ENCODE data around the gene RASL10A. TPM values are rescaled to one million over a fixed set of nuclear protein-coding genes. Genes with fewer than 3 reads are reported as not detected.

RASL10A gene
- total and polyA plus RNA-seq, 2 experiments from 2014 or later = 0.20 TPM; not detected in 1

DNA sequence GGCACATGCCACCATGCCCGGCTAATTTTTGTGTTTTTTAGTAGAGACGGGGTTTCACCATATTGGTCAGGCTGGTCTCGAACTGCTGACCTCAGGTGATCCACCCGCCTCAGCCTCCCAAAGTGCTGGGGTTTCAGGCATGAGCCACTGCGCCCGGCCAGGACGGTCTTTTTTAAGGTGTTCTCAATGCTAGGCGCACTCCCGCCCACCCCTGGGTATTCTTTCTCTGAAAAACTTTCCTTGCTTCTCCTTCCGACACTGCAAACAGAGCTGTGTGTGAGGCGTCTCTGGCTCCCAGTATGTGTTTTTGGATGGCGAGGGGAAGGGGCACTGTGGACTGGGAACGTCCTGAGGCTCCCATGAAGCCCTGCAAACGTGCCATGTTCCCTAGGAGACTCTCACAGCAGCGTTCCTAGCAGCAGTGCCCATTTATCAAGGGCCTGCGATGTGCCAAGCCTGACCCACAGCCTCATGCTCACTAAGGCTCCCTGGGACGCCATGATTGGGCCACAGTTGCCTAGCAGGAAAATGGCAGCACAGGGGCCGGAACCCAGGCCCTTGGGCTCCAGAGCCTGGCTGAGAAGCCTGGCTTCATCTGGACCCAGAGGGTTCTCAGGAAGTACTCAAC, 2.4 kb upstream of the RASL10A start:
- no peak overlapping the region for H3K4me3 ChIP-seq
- TF ChIP-seq EZH2phosphoT487 (IDR thresholded peaks at IDR 0.05; ENCODE audit: insufficient read depth, low read depth) = no peak
- TF ChIP-seq EZH2 (IDR thresholded peaks at IDR 0.05; ENCODE audit: insufficient read depth, poor library complexity, severe bottlenecking) = no peak
- no peak for DNase-seq
- no peaks in the 10 kb centered on the region for H3K4me1 ChIP-seq (ENCODE audit: insufficient read depth)
- no peak overlapping the region for H2AFZ ChIP-seq
- no peaks in the 10 kb centered on the region for H3K36me3 ChIP-seq (ENCODE audit: low read depth)
- WGBS, 2 experiments (ENCODE audit: low coverage in 1 of 2, low lambda C conversion rate in 2 of 2, missing lambda C conversion rate in 2 of 2) = 88 to 92% methylated on average over 17 to 18 of the region's 18 CpGs
- peaks cover 26% of the 10 kb centered on the region for H3K27me3 ChIP-seq (replicated peaks; ENCODE audit: insufficient read depth)
- no peaks in the 10 kb centered on the region; the same call in 1 of the 2 replicates for H3F3A ChIP-seq (ENCODE audit: insufficient read depth)
- no peaks in the 10 kb centered on the region for H3K9me3 ChIP-seq (ENCODE audit: low read depth)
- no peak overlapping the region for H3K9ac ChIP-seq
- in situ Hi-C loops (cut with MboI) = no loop called here
- H4K20me1 ChIP-seq (ENCODE audit: insufficient read depth) = no peaks in the 10 kb centered on the region
- H3K79me2 ChIP-seq (ENCODE audit: insufficient read depth) = no peaks in the 10 kb centered on the region
- H3K4me2 ChIP-seq (ENCODE audit: unreplicated experiment) = no peak overlapping the region
- H3K27ac ChIP-seq = no peak overlapping the region
- H3K9me2 ChIP-seq (ENCODE audit: insufficient read depth) = no peaks in the 10 kb centered on the region

DNA sequence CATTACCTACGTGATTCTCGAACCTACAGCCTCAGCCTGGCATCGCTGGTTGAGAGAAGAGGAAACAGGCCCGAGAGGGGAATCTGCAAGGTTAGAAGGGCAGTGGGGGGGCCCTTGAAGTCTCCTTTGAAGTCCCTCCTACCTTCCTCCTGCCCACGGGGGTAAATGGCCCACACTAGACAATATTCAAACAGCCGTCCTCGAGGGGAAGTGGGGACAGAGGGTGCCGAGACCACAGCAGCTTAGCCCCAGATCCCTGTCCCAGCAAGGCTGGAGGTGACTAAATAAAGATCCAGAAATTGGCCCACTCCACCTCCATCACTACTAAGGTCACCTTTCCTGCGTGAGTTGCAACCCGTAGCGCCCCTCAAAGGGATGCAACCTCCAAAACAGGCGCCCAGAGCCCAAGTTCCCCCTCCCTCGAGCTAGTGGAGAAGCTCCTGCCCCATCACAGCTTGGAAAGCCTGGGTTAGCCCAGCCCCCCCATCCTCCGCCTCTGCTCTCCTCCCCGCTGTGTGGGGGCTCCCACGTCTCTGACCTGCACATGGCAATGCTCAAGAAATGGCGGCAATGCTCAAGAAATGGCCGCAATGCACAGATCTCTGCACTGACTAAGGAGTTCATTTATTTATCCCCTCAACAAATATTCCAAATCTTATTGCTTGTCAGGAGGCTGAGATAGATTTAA, 788 bp upstream of the RASL10A start:
- Histone ChIP-seq H3K27ac (no peak overlapping the region), H3K9me3 (ENCODE audit: low read depth) (no peaks in the 10 kb centered on the region), H3K36me3 (ENCODE audit: low read depth) (no peaks in the 10 kb centered on the region), H3K79me2 (ENCODE audit: insufficient read depth) (no peaks in the 10 kb centered on the region), H3F3A (ENCODE audit: insufficient read depth) (no peaks in the 10 kb centered on the region; the same call in 1 of the 2 replicates), H3K4me3 (no peak overlapping the region), H2AFZ (no peak overlapping the region), H3K27me3 (replicated peaks; ENCODE audit: insufficient read depth) (peaks cover 26% of the 10 kb centered on the region), H3K9ac (no peak overlapping the region), H3K4me2 (ENCODE audit: unreplicated experiment) (no peak overlapping the region), H3K9me2 (ENCODE audit: insufficient read depth) (no peaks in the 10 kb centered on the region), H3K4me1 (ENCODE audit: insufficient read depth) (peaks cover 5% of the 10 kb centered on the region; the same call in 1 of the 2 replicates), H4K20me1 (ENCODE audit: insufficient read depth) (no peaks in the 10 kb centered on the region)
- TF ChIP-seq EZH2 (IDR thresholded peaks at IDR 0.05; ENCODE audit: insufficient read depth, poor library complexity, severe bottlenecking) (no peak), EZH2phosphoT487 (IDR thresholded peaks at IDR 0.05; ENCODE audit: insufficient read depth, low read depth) (no peak)
- in situ Hi-C loops (cut with MboI) = no loop called here
- 62 to 66% methylated on average over 16 to 18 of the region's 18 CpGs for WGBS, 2 experiments (ENCODE audit: low coverage in 1 of 2, low lambda C conversion rate in 2 of 2, missing lambda C conversion rate in 2 of 2)
- no peak for DNase-seq

DNA sequence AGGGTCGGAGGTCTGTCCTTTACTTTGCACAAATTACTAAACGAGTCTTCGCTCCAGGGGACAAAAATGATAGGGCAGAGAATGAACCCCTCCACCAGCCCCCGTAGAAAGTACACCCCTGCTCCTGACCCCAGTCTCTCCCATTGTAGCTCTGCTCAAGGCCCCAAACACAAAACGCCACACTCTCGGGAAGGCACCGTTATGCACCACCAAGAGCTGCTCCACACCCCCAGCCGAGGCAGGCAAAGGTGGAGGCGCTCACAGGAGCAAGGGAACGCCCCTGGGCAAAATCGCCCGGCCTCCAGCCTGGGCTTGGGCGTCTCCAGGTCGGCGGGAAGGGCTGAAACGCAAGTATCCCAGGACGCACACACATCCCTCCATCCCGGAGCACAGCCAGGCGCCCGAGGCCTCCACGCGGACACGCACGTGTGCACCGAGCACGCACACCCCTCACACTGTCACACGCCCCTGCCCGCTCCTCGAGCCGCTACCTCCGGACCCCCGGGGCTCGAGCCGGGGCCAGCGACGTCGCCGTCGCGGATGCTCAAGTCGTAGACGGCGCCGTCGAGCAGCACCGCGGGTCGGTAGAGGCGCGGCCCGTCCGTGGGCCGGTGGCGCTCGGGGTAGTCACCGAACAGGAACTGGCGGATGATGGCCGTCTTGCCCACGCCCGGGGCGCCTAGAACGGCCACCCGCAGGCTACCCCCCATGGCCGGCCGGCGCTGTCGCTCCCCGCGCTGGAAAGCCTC, 786 bp downstream of the RASL10A start:
- no peaks in the 10 kb centered on the region for H3K36me3 ChIP-seq (ENCODE audit: low read depth)
- H3K79me2 ChIP-seq (ENCODE audit: insufficient read depth) = 0 out of 2 replicates have a peak, but pooled peaks cover 2% of the 10 kb centered on the region
- peaks cover 10% of the 10 kb centered on the region for H3K4me1 ChIP-seq (ENCODE audit: insufficient read depth)
- H3F3A ChIP-seq (ENCODE audit: insufficient read depth) = no peaks in the 10 kb centered on the region; the same call in 1 of the 2 replicates
- H3K27ac ChIP-seq = no peak overlapping the region
- H3K9me2 ChIP-seq (ENCODE audit: insufficient read depth) = no peaks in the 10 kb centered on the region
- H2AFZ ChIP-seq = no peak overlapping the region; the same call in 1 of the 2 replicates
- in situ Hi-C loops (cut with MboI) = no loop called here
- H4K20me1 ChIP-seq (ENCODE audit: insufficient read depth) = no peaks in the 10 kb centered on the region
- DNase-seq = peak; percentile 36
- TF ChIP-seq EZH2 (IDR thresholded peaks at IDR 0.05; ENCODE audit: insufficient read depth, poor library complexity, severe bottlenecking) = no peak
- TF ChIP-seq EZH2phosphoT487 (IDR thresholded peaks at IDR 0.05; ENCODE audit: insufficient read depth, low read depth) = 0 out of 2 replicates have a peak, but pooled peaks have one; percentile 60
- H3K27me3 ChIP-seq (replicated peaks; ENCODE audit: insufficient read depth) = peaks cover 26% of the 10 kb centered on the region
- H3K9ac ChIP-seq = no peak overlapping the region
- WGBS, 2 experiments (ENCODE audit: low coverage in 1 of 2, low lambda C conversion rate in 2 of 2, missing lambda C conversion rate in 2 of 2) = 3 to 4% methylated on average over 52 to 68 of the region's 69 CpGs
- no peaks in the 10 kb centered on the region for H3K9me3 ChIP-seq (ENCODE audit: low read depth)
- H3K4me2 ChIP-seq (ENCODE audit: unreplicated experiment) = peak overlapping the region; percentile 43
- H3K4me3 ChIP-seq = peak overlapping the region; percentile 38

All from GM23248 (cell line).